ELF-1 (cell line): Measurements from ENCODE around the gene NOC2L.
"Not testable (repeated sequence)": the region's sequence is repeated elsewhere in the genome, so short reads cannot be mapped to it uniquely, and the experiment has no call there.

Source experiments
- DNase-seq: peaks from one replicate; pipeline ENCODE4 v3.0.0-alpha.2; 2016; ENCODE audit warnings: low read depth, low spot score

Gene NOC2L

GRCh38 chr1:962381-963300 lies 3.6 kb upstream of the NOC2L start:
- no peak for DNase-seq

- no peak for DNase-seq
Observed at GRCh38 chr1:961132-961669, 2.1 kb upstream of the NOC2L start.

- peak; percentile 57 for DNase-seq
Observed at GRCh38 chr1:960363-961131, 1.5 kb upstream of the NOC2L start, which contains the start of gene KLHL17. TSS of gene KLHL17 (plus strand) at chr1:960584. CDS start at chr1:960694, 110 bp downstream.

GRCh38 chr1:959731-960362 lies 791 bp upstream of the NOC2L start:
- DNase-seq, result no peak

GRCh38 chr1:956636-957035 lies 2.4 kb downstream of the NOC2L start:
- no peak for DNase-seq

- no peak for DNase-seq
Observed at GRCh38 chr1:955474-955873, 3.6 kb downstream of the NOC2L start.

- no peak for DNase-seq
Observed at GRCh38 chr1:954927-955326, 4.1 kb downstream of the NOC2L start.

GRCh38 chr1:953524-954320 lies 5.3 kb downstream of the NOC2L start:
- DNase-seq, result no peak

- no peak for DNase-seq
Observed at GRCh38 chr1:952603-953002, 6.5 kb downstream of the NOC2L start.

GRCh38 chr1:952201-952600 lies 6.9 kb downstream of the NOC2L start:
- no peak for DNase-seq

- DNase-seq, result peak; percentile 58
Observed at GRCh38 chr1:951364-951763, 7.7 kb downstream of the NOC2L start.

GRCh38 chr1:950881-951280 lies 8.2 kb downstream of the NOC2L start:
- no peak for DNase-seq

GRCh38 chr1:950268-950667 lies 8.8 kb downstream of the NOC2L start:
- no peak for DNase-seq

- no peak for DNase-seq
Observed at GRCh38 chr1:947958-948357, 11.1 kb downstream of the NOC2L start.

- not testable (repeated sequence) for DNase-seq
Observed at GRCh38 chr1:946811-947210, 12.2 kb downstream of the NOC2L start.

- DNase-seq, result no peak
Observed at GRCh38 chr1:945688-946556, 13.1 kb downstream of the NOC2L start.

GRCh38 chr1:944341-945325 lies 14.4 kb downstream of the NOC2L start:
- DNase-seq, result no peak

GRCh38 chr1:943545-944340 lies 15.3 kb downstream of the NOC2L start:
- DNase-seq, result no peak
